AG04449 (cell line): ENCODE data around the gene PPFIBP1.

ENCODE experiments used
- CTCF ChIA-PET: fragments of 350-600 bp; formaldehyde crosslinking; extraction: SDS; loops from one replicate; lab custom pipeline; 2021; ENCODE audit warnings: antibody characterized with exemption; lab: Yijun Ruan, JAX
- POLR2A ChIA-PET: fragments of 400-600, 350-600 bp; formaldehyde crosslinking; extraction: SDS; loops from one replicate; lab custom pipeline; 2020; ENCODE audit warnings: antibody characterized with exemption, inconsistent platforms; lab: Yijun Ruan, JAX
- DNase-seq: peaks from one replicate; pipeline ENCODE4 v3.0.0-alpha.2; 2010; ENCODE audit warnings: low read depth, low spot score
- H3K4me3 ChIP-seq: 2 replicates; pipeline ENCODE4 v1.5.1; 2011; ENCODE audit warnings: low read depth, mild to moderate bottlenecking, control low read depth, low read length
- CTCF ChIP-seq: IDR thresholded peaks from one replicate; pipeline ENCODE4 v1.5.1; 2011; ENCODE audit warnings: mild to moderate bottlenecking, moderate library complexity, low read length, control low read depth, inconsistent platforms; ENCODE audit not compliant: insufficient read depth; ENCODE audit errors: missing control alignments

The PPFIBP1 gene

DNA sequence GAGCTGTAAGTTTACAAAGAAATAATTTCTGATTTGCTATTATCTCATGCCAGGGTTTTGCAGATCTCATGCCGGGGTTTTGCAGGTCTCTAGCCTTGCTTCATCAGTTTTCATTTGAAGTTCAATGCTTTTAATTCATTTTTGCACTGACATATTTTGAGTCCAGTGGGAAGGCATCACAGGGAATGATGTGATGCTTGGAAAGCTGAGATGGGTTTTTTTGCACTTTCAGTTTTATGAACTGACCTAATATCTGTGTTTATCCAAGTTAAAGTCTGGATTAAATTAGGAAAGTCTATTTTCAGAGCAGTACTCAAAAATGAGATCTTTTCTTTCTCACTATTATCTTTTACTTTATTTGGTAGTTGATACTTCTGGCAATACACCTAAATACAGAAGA, 148.6 kb downstream of the PPFIBP1 start:
- H3K4me3 ChIP-seq: no peak overlapping the region
- ChIA-PET POLR2A (no interaction called here), CTCF (interaction anchor here (1.0 to 2.9 kb wide), 5 partner anchors 9 to 31 kb away, joined by 3 to 11 read pairs (median 6); no protein-coding TSS in a partner anchor)
- TF ChIP-seq CTCF: no peak
- no peak for DNase-seq

GRCh38 chr12:27673101-27673718, 149.2 kb downstream of the PPFIBP1 start:
- H3K4me3 ChIP-seq: no peak overlapping the region
- no peak for TF ChIP-seq CTCF
- no peak for DNase-seq
- ChIA-PET CTCF (interaction anchor here (1.5 to 2.9 kb wide), 4 partner anchors 9 to 31 kb away, joined by 4 to 11 read pairs (median 8); no protein-coding TSS in a partner anchor), POLR2A (no interaction called here)

GRCh38 chr12:27674989-27675388, 151.0 kb downstream of the PPFIBP1 start:
- ChIA-PET CTCF (interaction anchor here (1.1 to 1.8 kb wide), 3 partner anchors 12 to 29 kb away, joined by 3 to 6 read pairs (median 4); no protein-coding TSS in a partner anchor), POLR2A (no interaction called here)
- H3K4me3 ChIP-seq: no peak overlapping the region
- TF ChIP-seq CTCF: no peak
- no peak for DNase-seq

DNA sequence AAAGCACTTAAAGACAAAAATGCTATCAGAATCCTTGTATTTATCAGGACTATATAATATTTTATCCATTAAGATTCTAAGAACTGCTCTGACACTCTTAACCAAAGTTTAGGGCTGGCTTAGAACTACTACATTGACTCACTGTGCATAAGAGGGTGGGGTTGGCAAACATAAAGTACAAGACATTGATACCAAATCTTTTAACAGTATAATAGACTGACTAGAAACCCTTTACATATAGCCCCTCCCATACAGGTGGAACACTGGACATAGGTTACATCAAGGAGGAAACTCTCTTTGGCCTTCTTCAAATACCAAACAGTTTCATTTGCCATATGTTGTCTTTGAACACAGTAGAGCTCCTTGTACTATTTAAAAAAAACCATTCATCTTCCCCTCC, 156.6 kb downstream of the PPFIBP1 start:
- ChIA-PET POLR2A (no interaction called here), CTCF (no interaction called here)
- H3K4me3 ChIP-seq: no peak overlapping the region
- TF ChIP-seq CTCF: no peak
- DNase-seq: no peak

- ChIA-PET POLR2A (no interaction called here), CTCF (interaction anchor here (1.0 to 2.1 kb wide), 4 partner anchors 9 to 258 kb away, joined by 3 to 11 read pairs (median 6); no protein-coding TSS in a partner anchor)
- DNase-seq: no peak
- no peak overlapping the region for H3K4me3 ChIP-seq
- no peak for TF ChIP-seq CTCF
Observed at GRCh38 chr12:27682534-27682933, 158.5 kb downstream of the PPFIBP1 start.

DNA sequence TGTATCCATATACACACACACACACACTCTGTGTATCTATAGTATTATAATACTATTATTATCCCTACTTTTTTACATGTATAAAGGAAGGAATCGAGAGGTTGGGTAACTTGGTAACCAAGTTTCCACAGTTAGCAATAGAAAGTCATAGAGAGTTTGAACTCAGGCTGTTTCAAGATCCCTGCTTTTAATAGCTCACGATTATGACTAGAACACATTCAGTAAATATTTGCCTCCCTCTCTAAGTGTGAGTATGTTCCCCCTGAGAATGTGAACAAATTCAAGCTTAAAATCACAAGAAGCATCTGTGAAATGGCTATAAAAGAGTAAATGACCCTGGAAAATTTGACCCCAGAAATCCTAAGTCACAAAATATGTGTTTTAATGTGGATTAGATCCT, 161.3 kb downstream of the PPFIBP1 start:
- no peak for DNase-seq
- ChIA-PET POLR2A (no interaction called here), CTCF (interaction anchor here (1.0 to 2.4 kb wide), 2 partner anchors 18 to 21 kb away, joined by 3 to 6 read pairs; no protein-coding TSS in a partner anchor)
- TF ChIP-seq CTCF: no peak
- no peak overlapping the region for H3K4me3 ChIP-seq
